Mesenchymal stem cell (in vitro differentiated cells and primary cell): ENCODE measurements around the gene WAPL.
"Not testable (repeated sequence)": the region's sequence is repeated elsewhere in the genome, so short reads cannot be mapped to it uniquely, and the experiment has no call there.

Experiments used
- DNase-seq: peaks from one replicate; pipeline ENCODE4 v3.0.0-alpha.2; 2013
- H2AFZ ChIP-seq: one replicate; pipeline ENCODE4 v1.6.1; 2013; ENCODE audit warnings: low read depth, mild to moderate bottlenecking, control low read depth, inconsistent platforms, low read length, moderate library complexity
- H2AK5ac ChIP-seq: 2 replicates; pipeline ENCODE4 v1.6.1; 2013; ENCODE audit warnings: low read length, moderate library complexity, mild to moderate bottlenecking, inconsistent platforms; ENCODE audit not compliant: severe bottlenecking
- H2BK120ac ChIP-seq: one replicate; pipeline ENCODE4 v1.6.1; 2013; ENCODE audit warnings: low read depth, mild to moderate bottlenecking, inconsistent platforms, low read length, moderate library complexity
- H2BK12ac ChIP-seq, 2 experiments: one replicate each; pipeline ENCODE4 v1.6.1; 2013; ENCODE audit warnings: inconsistent platforms in 2 of 2, low read length in 2 of 2, mild to moderate bottlenecking in 2 of 2, moderate library complexity in 2 of 2, control low read depth in 1 of 2
- H2BK15ac ChIP-seq: one replicate; pipeline ENCODE4 v1.6.1; 2013; ENCODE audit warnings: mild to moderate bottlenecking, low read depth, inconsistent platforms; ENCODE audit not compliant: poor library complexity, severe bottlenecking
- H2BK5ac ChIP-seq: 2 replicates; pipeline ENCODE4 v1.6.1; 2013; ENCODE audit warnings: low read depth, mild to moderate bottlenecking, low read length, control low read depth, inconsistent platforms; ENCODE audit not compliant: poor library complexity, severe bottlenecking
- H3K14ac ChIP-seq, 2 experiments: one replicate each; pipeline ENCODE4 v1.6.1; 2013; ENCODE audit warnings: inconsistent platforms in 2 of 2, low read length in 2 of 2, control low read depth in 1 of 2, mild to moderate bottlenecking in 1 of 2, moderate library complexity in 1 of 2
- H3K18ac ChIP-seq, 2 experiments: one replicate each; pipeline ENCODE4 v1.6.1; 2013; ENCODE audit warnings: inconsistent platforms in 2 of 2, low read length in 2 of 2, control low read depth in 1 of 2, low read depth in 1 of 2, mild to moderate bottlenecking in 1 of 2
- H3K23ac ChIP-seq, 2 experiments: one replicate each; pipeline ENCODE4 v1.6.1; 2013; ENCODE audit warnings: inconsistent platforms in 2 of 2, low read length in 2 of 2, mild to moderate bottlenecking in 2 of 2, moderate library complexity in 2 of 2, control low read depth in 1 of 2
- H3K27ac ChIP-seq: 2 replicates; pipeline ENCODE4 v1.5.1; 2013; ENCODE audit warnings: mild to moderate bottlenecking, moderate library complexity, low read length, control low read depth, inconsistent platforms; ENCODE audit not compliant: poor library complexity, severe bottlenecking
- H3K27me3 ChIP-seq, 2 experiments: 2 replicates each; pipeline versions ENCODE4 v1.6.1 to v1.7.0; 2013; ENCODE audit warnings: low read length in 2 of 2, mild to moderate bottlenecking in 2 of 2, moderate library complexity in 2 of 2, control low read depth in 1 of 2, inconsistent platforms in 1 of 2; ENCODE audit not compliant: control insufficient read depth in 1 of 2, insufficient read depth in 1 of 2
- H3K36me3 ChIP-seq, 2 experiments: 2 replicates each; pipeline versions ENCODE4 v1.6.1 to v1.7.0; 2013; ENCODE audit warnings: low read length in 2 of 2, control low read depth in 1 of 2, inconsistent platforms in 1 of 2, low read depth in 1 of 2, mild to moderate bottlenecking in 1 of 2; ENCODE audit not compliant: insufficient read depth in 2 of 2, control insufficient read depth in 1 of 2
- H3K4ac ChIP-seq, 2 experiments: one replicate each; pipeline ENCODE4 v1.6.1; 2013; ENCODE audit warnings: inconsistent platforms in 2 of 2, low read length in 2 of 2, mild to moderate bottlenecking in 2 of 2, moderate library complexity in 2 of 2, control low read depth in 1 of 2, low read depth in 1 of 2
- H3K4me1 ChIP-seq: 2 replicates; pipeline ENCODE4 v1.6.1; 2013; ENCODE audit warnings: low read depth, low read length, control low read depth; ENCODE audit not compliant: control insufficient read depth, insufficient read depth
- H3K4me2 ChIP-seq: 2 replicates; pipeline ENCODE4 v1.6.1; 2013; ENCODE audit warnings: low read length, mild to moderate bottlenecking, inconsistent platforms; ENCODE audit not compliant: poor library complexity, severe bottlenecking
- H3K4me3 ChIP-seq, 2 experiments: 2 replicates each; pipeline versions ENCODE4 v1.5.1 to v1.7.0; 2013; ENCODE audit warnings: low read length in 2 of 2, mild to moderate bottlenecking in 2 of 2, control low read depth in 1 of 2, low read depth in 1 of 2; ENCODE audit not compliant: insufficient read depth in 1 of 2
- H3K79me1 ChIP-seq: replicated peaks from 2 replicates; pipeline ENCODE4 v1.6.1; 2013; ENCODE audit warnings: mild to moderate bottlenecking, control low read depth, low read length, inconsistent platforms; ENCODE audit not compliant: poor library complexity, severe bottlenecking
- H3K9ac ChIP-seq: 2 replicates; pipeline ENCODE4 v1.7.0; 2013; ENCODE audit warnings: mild to moderate bottlenecking, low read length, moderate library complexity
- H3K9me3 ChIP-seq: 2 replicates; pipeline ENCODE4 v1.7.0; 2013; ENCODE audit warnings: mild to moderate bottlenecking, low read length; ENCODE audit not compliant: control insufficient read depth
- H4K8ac ChIP-seq: one replicate; pipeline ENCODE4 v1.6.1; 2013; ENCODE audit warnings: inconsistent platforms, mild to moderate bottlenecking, low read length, moderate library complexity
- H4K91ac ChIP-seq: one replicate; pipeline ENCODE4 v1.6.1; 2013; ENCODE audit warnings: mild to moderate bottlenecking, low read length, inconsistent platforms
- WGBS: methylation state at CpG from one replicate; pipeline ENCODE4 v1.1.7; 2013; ENCODE audit warnings: mixed read lengths; 5-methylcytosine and 5-hydroxymethylcytosine counted together

The WAPL gene

DNA sequence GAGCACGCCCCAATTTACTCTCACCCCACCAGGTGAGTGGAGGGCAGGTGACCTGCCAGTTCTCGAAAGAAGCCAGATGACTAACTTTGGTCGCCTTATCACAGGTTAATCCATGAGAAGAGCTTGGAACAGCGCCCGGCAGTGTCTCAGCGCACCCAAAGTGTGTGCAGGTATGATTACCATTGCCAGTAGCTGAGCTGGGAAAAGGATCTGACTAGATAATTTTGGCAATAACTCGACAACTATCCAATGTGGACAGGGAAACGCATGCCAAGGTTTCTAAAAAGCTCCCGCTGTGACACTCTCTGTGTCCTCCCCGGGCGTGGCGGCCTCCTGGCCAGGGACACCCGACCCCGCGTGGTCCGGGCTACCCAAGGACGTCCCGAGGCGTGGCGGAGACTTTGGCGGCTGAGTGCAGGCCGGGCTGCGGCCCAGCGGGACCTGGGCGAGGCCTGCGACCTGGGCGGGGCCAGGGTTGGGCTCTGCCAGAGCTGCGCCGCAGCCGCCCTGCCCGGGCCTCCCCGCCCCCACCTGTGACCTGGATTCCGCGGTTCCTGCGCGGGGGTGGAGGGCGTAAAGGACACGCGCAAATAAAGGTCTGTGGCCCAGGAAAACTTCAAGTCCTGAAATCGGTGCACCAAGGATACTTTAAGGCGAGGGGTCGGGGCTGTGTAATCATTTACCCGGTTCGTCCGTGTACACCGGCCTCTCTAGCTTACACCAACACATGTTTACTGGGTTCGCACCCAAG is 13.7 kb upstream of the WAPL start:
- Histone ChIP-seq H3K36me3 (no peaks in the 10 kb centered on the region), H3K27ac (no peak overlapping the region), H2BK12ac (peak overlapping the region in 1 of 2 experiments; percentile 42), H3K14ac (no peak overlapping the region), H3K79me1 (no peaks in the 10 kb centered on the region), H3K18ac (peak overlapping the region in 1 of 2 experiments; percentile 89), H3K23ac (no peak overlapping the region), H3K4me3 (peak overlapping the region; percentile 47 to 77), H3K4ac (peak overlapping the region in 1 of 2 experiments; percentile 6), H3K4me2 (peak overlapping the region; percentile 88), H2BK5ac (peak overlapping the region; percentile 19), H2AFZ (peak overlapping the region; percentile 72), H3K9me3 (no peaks in the 10 kb centered on the region), H3K4me1 (peaks cover 9% of the 10 kb centered on the region), H3K9ac (peak overlapping the region; percentile 80), H4K91ac (no peak overlapping the region), H4K8ac (peak overlapping the region; percentile 74), H2AK5ac (no peak overlapping the region), H2BK15ac (peak overlapping the region; percentile 29), H3K27me3 (no peaks in the 10 kb centered on the region), H2BK120ac (no peak overlapping the region)
- DNase-seq, result peak; percentile 25
- 22% methylated on average over 47 of the region's 47 CpGs for WGBS

DNA sequence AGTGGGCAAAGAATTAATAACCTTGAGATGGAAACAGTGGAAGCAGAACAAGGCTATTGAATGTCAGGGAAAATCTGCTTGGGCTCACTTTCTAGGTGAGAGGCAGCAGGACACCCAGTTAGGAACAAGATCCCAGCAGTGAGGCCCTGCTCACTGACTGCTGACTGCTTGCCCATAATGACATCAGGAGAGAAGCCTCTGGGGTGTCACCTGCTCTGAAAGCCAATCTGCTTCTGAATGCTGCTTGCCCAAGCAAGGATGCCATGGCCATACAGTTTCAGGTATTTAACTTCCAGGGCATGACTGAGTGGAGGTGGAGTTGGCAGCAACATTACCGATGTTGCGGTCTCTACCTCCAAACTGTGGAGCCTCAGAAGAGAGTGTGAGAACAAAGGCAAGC is 11.7 kb upstream of the WAPL start:
- H3K27ac ChIP-seq, result no peak overlapping the region
- no peak overlapping the region for H3K4me3 ChIP-seq
- no peak overlapping the region for H4K8ac ChIP-seq
- H3K18ac ChIP-seq, result no peak overlapping the region
- H3K36me3 ChIP-seq, result no peaks in the 10 kb centered on the region
- H2BK120ac ChIP-seq, result no peak overlapping the region
- H2AK5ac ChIP-seq, result no peak overlapping the region
- no peaks in the 10 kb centered on the region for H3K79me1 ChIP-seq
- no peak overlapping the region for H4K91ac ChIP-seq
- H2BK12ac ChIP-seq, result no peak overlapping the region
- H3K4ac ChIP-seq, result no peak overlapping the region
- H3K4me1 ChIP-seq, result peaks cover 9% of the 10 kb centered on the region
- H3K9ac ChIP-seq, result no peak overlapping the region
- no peak overlapping the region for H3K4me2 ChIP-seq
- no peaks in the 10 kb centered on the region for H3K9me3 ChIP-seq
- H2BK15ac ChIP-seq, result no peak overlapping the region
- WGBS, result 100% methylated on average over 2 of the region's 2 CpGs
- DNase-seq, result no peak
- H2AFZ ChIP-seq, result no peak overlapping the region
- H3K23ac ChIP-seq, result no peak overlapping the region
- H3K14ac ChIP-seq, result no peak overlapping the region
- no peak overlapping the region for H2BK5ac ChIP-seq
- H3K27me3 ChIP-seq, result no peaks in the 10 kb centered on the region

- H3K4ac ChIP-seq, H4K8ac ChIP-seq, H4K91ac ChIP-seq, H3K9me3 ChIP-seq, H3K9ac ChIP-seq, H2AFZ ChIP-seq, H3K27ac ChIP-seq, H3K4me1 ChIP-seq, H3K79me1 ChIP-seq, H3K18ac ChIP-seq, H2BK120ac ChIP-seq, H2BK12ac ChIP-seq, H3K4me3 ChIP-seq, H2BK15ac ChIP-seq, H3K4me2 ChIP-seq, H3K23ac ChIP-seq, H3K36me3 ChIP-seq, H3K27me3 ChIP-seq, H2BK5ac ChIP-seq, H3K14ac ChIP-seq, DNase-seq, H2AK5ac ChIP-seq: not testable (repeated sequence)
- WGBS, result 88% methylated on average over 3 of the region's 3 CpGs
Observed at GRCh38 chr10:86528736-86529135, 7.1 kb upstream of the WAPL start.

DNA sequence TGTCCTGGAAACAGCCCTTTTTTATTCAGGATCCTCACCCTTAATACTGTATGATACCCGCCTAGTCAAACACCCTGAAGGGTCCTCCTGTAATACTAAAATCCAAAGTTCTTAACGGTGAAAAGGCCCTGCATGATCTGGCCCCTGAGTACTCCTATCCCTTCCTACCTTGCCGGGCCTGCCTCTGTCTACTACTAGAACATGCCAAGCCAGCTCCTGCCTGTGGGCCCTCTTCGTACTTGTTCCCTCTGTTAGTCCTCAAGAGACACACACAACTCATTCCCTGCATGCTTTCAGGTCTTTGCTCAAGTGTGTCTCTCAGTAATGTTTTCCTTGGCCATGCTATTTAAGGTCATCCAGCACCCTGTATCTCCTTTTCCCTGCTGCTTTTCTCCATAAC is 5.0 kb upstream of the WAPL start:
- H3K18ac ChIP-seq, result no peak overlapping the region
- H4K91ac ChIP-seq, result no peak overlapping the region
- H2BK12ac ChIP-seq, result no peak overlapping the region
- no peak overlapping the region for H2BK5ac ChIP-seq
- WGBS, result 94% methylated on average over 4 of the region's 4 CpGs
- H2BK15ac ChIP-seq, result no peak overlapping the region
- no peak overlapping the region for H3K23ac ChIP-seq
- no peak overlapping the region for H3K4ac ChIP-seq
- H3K4me2 ChIP-seq, result no peak overlapping the region
- H3K79me1 ChIP-seq, result peaks cover 21% of the 10 kb centered on the region
- H3K9me3 ChIP-seq, result no peaks in the 10 kb centered on the region
- H2BK120ac ChIP-seq, result no peak overlapping the region
- no peaks in the 10 kb centered on the region for H3K36me3 ChIP-seq
- H4K8ac ChIP-seq, result no peak overlapping the region
- H2AK5ac ChIP-seq, result no peak overlapping the region
- H3K27me3 ChIP-seq, result no peaks in the 10 kb centered on the region
- DNase-seq, result no peak
- H3K14ac ChIP-seq, result no peak overlapping the region
- no peak overlapping the region for H2AFZ ChIP-seq
- H3K9ac ChIP-seq, result no peak overlapping the region
- no peak overlapping the region for H3K27ac ChIP-seq
- no peaks in the 10 kb centered on the region for H3K4me1 ChIP-seq
- no peak overlapping the region for H3K4me3 ChIP-seq
